Measurements from ENCODE around the gene PTCD1.
"Not testable (repeated sequence)": the region's sequence is repeated elsewhere in the genome, so short reads cannot be mapped to it uniquely, and the experiment has no call there.

PTCD1 gene

GRCh38 chr7:99393355-99394187, 45.0 kb downstream of the PTCD1 start:
- no peak for TF ChIP-seq CTCF (IDR thresholded peaks at IDR 0.05; ENCODE audit: low read depth, low read length, missing control alignments)

GRCh38 chr7:99392659-99393354, 45.8 kb downstream of the PTCD1 start:
- DNase-seq (ENCODE audit: low read depth) = no peak
- no peak for TF ChIP-seq CTCF (IDR thresholded peaks at IDR 0.05; ENCODE audit: low read depth, low read length, missing control alignments)
- in situ Hi-C loops (cut with HindIII; ENCODE audit: low sequenced_read_pairs) = no loop called here
- peak overlapping the region; percentile 51 for H3K4me3 ChIP-seq (ENCODE audit: low read depth, low read length)

More at GRCh38 chr7:99393355-99394187, 45.0 kb downstream of the PTCD1 start:
- DNase-seq (ENCODE audit: low read depth) = no peak
- in situ Hi-C loops (cut with HindIII; ENCODE audit: low sequenced_read_pairs) = no loop called here
- peak overlapping the region; percentile 51 for H3K4me3 ChIP-seq (ENCODE audit: low read depth, low read length)

- in situ Hi-C loops (cut with HindIII; ENCODE audit: low sequenced_read_pairs) = no loop called here
- no peak for TF ChIP-seq CTCF (IDR thresholded peaks at IDR 0.05; ENCODE audit: low read depth, low read length, missing control alignments)
- H3K4me3 ChIP-seq (ENCODE audit: low read depth, low read length) = no peak overlapping the region
- no peak for DNase-seq (ENCODE audit: low read depth)
Measured at GRCh38 chr7:99392046-99392445, 46.6 kb downstream of the PTCD1 start.

GRCh38 chr7:99390941-99391602, 47.5 kb downstream of the PTCD1 start:
- H3K4me3 ChIP-seq (ENCODE audit: low read depth, low read length) = no peak overlapping the region
- TF ChIP-seq CTCF (IDR thresholded peaks at IDR 0.05; ENCODE audit: low read depth, low read length, missing control alignments) = no peak
- no peak for DNase-seq (ENCODE audit: low read depth)
- in situ Hi-C loops (cut with HindIII; ENCODE audit: low sequenced_read_pairs) = no loop called here

GRCh38 chr7:99389772-99390171, 48.8 kb downstream of the PTCD1 start:
- in situ Hi-C loops (cut with HindIII; ENCODE audit: low sequenced_read_pairs) = no loop called here
- TF ChIP-seq CTCF (IDR thresholded peaks at IDR 0.05; ENCODE audit: low read depth, low read length, missing control alignments) = no peak
- DNase-seq (ENCODE audit: low read depth) = no peak
- H3K4me3 ChIP-seq (ENCODE audit: low read depth, low read length) = no peak overlapping the region

GRCh38 chr7:99387912-99388311, 50.7 kb downstream of the PTCD1 start:
- TF ChIP-seq CTCF (IDR thresholded peaks at IDR 0.05; ENCODE audit: low read depth, low read length, missing control alignments) = no peak
- H3K4me3 ChIP-seq (ENCODE audit: low read depth, low read length) = no peak overlapping the region
- DNase-seq (ENCODE audit: low read depth) = no peak
- in situ Hi-C loops (cut with HindIII; ENCODE audit: low sequenced_read_pairs) = no loop called here

GRCh38 chr7:99387239-99387635, 51.4 kb downstream of the PTCD1 start:
- in situ Hi-C loops (cut with HindIII; ENCODE audit: low sequenced_read_pairs); DNase-seq (ENCODE audit: low read depth): not testable (repeated sequence)

More at GRCh38 chr7:99387239-99387635, 51.4 kb downstream of the PTCD1 start:
- H3K4me3 ChIP-seq (ENCODE audit: low read depth, low read length) = not testable (repeated sequence)
